GM12878 (cell line): Measurements from ENCODE around the gene SLC16A6. TPM values are rescaled to one million over a fixed set of nuclear protein-coding genes. Genes with fewer than 3 reads are reported as not detected.

Experiments used
- ATAC-seq: fragments of 200-7000 bp; cut with Tn5 transposase; 3 replicates; pipeline ENCODE4 v1.9.1; 2020; ENCODE audit warnings: mild to moderate bottlenecking, moderate library complexity
- BruUV-seq: library from RNA; stranded (reverse); fragments of 400-500 nt; replicated peaks from 2 replicates; lab custom pipeline; 2021; lab: Mats Ljungman, UMichigan
- CTCF ChIA-PET: fragments of 300-600 bp; sonication (Branson Sonifier 250); formaldehyde crosslinking; extraction: SDS; loops from one replicate; lab custom pipeline; 2021; ENCODE audit warnings: inconsistent platforms; lab: Yijun Ruan, JAX
- POLR2A ChIA-PET: fragments of 350-600 bp; formaldehyde crosslinking; extraction: SDS; loops from one replicate; lab custom pipeline; 2021; ENCODE audit warnings: inconsistent platforms; lab: Charles Lee
- RAD21 ChIA-PET: fragments of 300-600 bp; sonication (Branson Sonifier 250); formaldehyde crosslinking; loops from one replicate; lab custom pipeline; 2023; ENCODE audit warnings: antibody characterized with exemption; ENCODE audit not compliant: unreplicated experiment; lab: Charles Lee
- SMC1A ChIA-PET: fragments of 300-600 bp; sonication (Branson Sonifier 250); formaldehyde crosslinking; loops from one replicate; lab custom pipeline; 2023; ENCODE audit not compliant: unreplicated experiment, uncharacterized antibody; lab: Charles Lee
- DNase-seq: peaks from one replicate; pipeline ENCODE4 v3.0.0-alpha.2; 2011; ENCODE audit warnings: low read depth, low spot score
- FAIRE-seq: peaks from 3 replicates; lab custom pipeline; 2011; peaks lifted over from hg19 to GRCh38; lab: Jason Lieb, UNC
- H2AFZ ChIP-seq: 2 replicates; pipeline ENCODE4 v1.6.0; 2011; ENCODE audit warnings: low read depth, low read length, control low read depth; ENCODE audit not compliant: control insufficient read depth
- H3K27ac ChIP-seq: 2 replicates; pipeline ENCODE4 v1.5.1; 2011; ENCODE audit warnings: control low read depth; ENCODE audit not compliant: control insufficient read depth, insufficient read depth
- H3K27me3 ChIP-seq, 2 experiments: replicated peaks in 1 of 2; 2 replicates each; pipeline versions ENCODE4 v1.6.0 to v1.6.1; 2011; ENCODE audit warnings: low read length in 1 of 2; ENCODE audit not compliant: control insufficient read depth in 2 of 2, insufficient read depth in 2 of 2
- H3K36me3 ChIP-seq, 2 experiments: 2 replicates each; pipeline ENCODE4 v1.5.1; 2011; ENCODE audit warnings: low read length in 1 of 2; ENCODE audit not compliant: control insufficient read depth in 2 of 2, insufficient read depth in 2 of 2
- H3K4me1 ChIP-seq: 2 replicates; pipeline ENCODE4 v1.6.1; 2011; ENCODE audit warnings: mild to moderate bottlenecking, low read length, moderate library complexity, mixed read lengths; ENCODE audit not compliant: control insufficient read depth, insufficient read depth
- H3K4me2 ChIP-seq: 2 replicates; pipeline ENCODE4 v1.6.0; 2011; ENCODE audit warnings: control low read depth; ENCODE audit not compliant: control insufficient read depth, insufficient read depth
- H3K4me3 ChIP-seq: fragments of 200-600 bp; sonication (generic); 2 replicates; pipeline ENCODE4 v1.5.1; 2016
- H3K79me2 ChIP-seq: 2 replicates; pipeline ENCODE4 v1.6.0; 2011; ENCODE audit warnings: low read length; ENCODE audit not compliant: control insufficient read depth, insufficient read depth
- H3K9ac ChIP-seq: 2 replicates; pipeline ENCODE4 v1.8.0; 2011; ENCODE audit warnings: low read length, control low read depth, mixed read lengths; ENCODE audit not compliant: control insufficient read depth, insufficient read depth
- H3K9me3 ChIP-seq: replicated peaks from 3 replicates; pipeline ENCODE4 v1.5.1; 2011; ENCODE audit warnings: mild to moderate bottlenecking, low read length; ENCODE audit not compliant: control insufficient read depth, insufficient read depth
- H4K20me1 ChIP-seq: 2 replicates; pipeline ENCODE4 v1.6.0; 2011; ENCODE audit not compliant: control insufficient read depth, insufficient read depth
- BHLHE40 ChIP-seq, 2 experiments: fragments of 450-650 bp in 1 of 2; IDR thresholded peaks; 2 replicates each; pipeline ENCODE4 v1.6.1; 2011 to 2017; ENCODE audit warnings: low read depth in 2 of 2, borderline replicate concordance in 1 of 2, improper control_type of control experiment in 1 of 2, low read length in 1 of 2, mild to moderate bottlenecking in 1 of 2
- CTCF ChIP-seq, 3 experiments: IDR thresholded peaks in 2 of 3; conservative IDR thresholded peaks in 1 of 3; 2 replicates each; pipeline ENCODE4 v1.5.1; 2011; ENCODE audit warnings: low read depth in 3 of 3, low read length in 3 of 3, mild to moderate bottlenecking in 3 of 3, control low read depth in 2 of 3, moderate library complexity in 2 of 3, inconsistent platforms in 1 of 3, mixed read lengths in 1 of 3; ENCODE audit not compliant: control insufficient read depth in 2 of 3, insufficient read depth in 1 of 3; ENCODE audit errors: extremely low read depth in 1 of 3
- DPF2 ChIP-seq: fragments of 450-650 bp; IDR thresholded peaks from 2 replicates; pipeline ENCODE4 v1.6.1; 2017; ENCODE audit warnings: mild to moderate bottlenecking
- EED ChIP-seq: sonication (generic); IDR thresholded peaks from 2 replicates; pipeline ENCODE4 v1.6.1; 2016; ENCODE audit warnings: antibody characterized with exemption, low read depth
- HDAC2 ChIP-seq: fragments of 200-600 bp; sonication (generic); IDR thresholded peaks from 2 replicates; pipeline ENCODE4 v1.6.1; 2017
- IRF4 ChIP-seq: IDR thresholded peaks from 2 replicates; pipeline ENCODE4 v1.6.1; 2011; ENCODE audit warnings: low read depth, low read length
- MEF2B ChIP-seq: fragments of 450-650 bp; IDR thresholded peaks from 2 replicates; pipeline ENCODE4 v1.6.1; 2018; ENCODE audit warnings: mild to moderate bottlenecking, moderate library complexity; ENCODE audit not compliant: partially characterized antibody, poor library complexity, severe bottlenecking
- MXI1 ChIP-seq: fragments of 150-350 bp; IDR thresholded peaks from 2 replicates; pipeline ENCODE4 v1.6.1; 2011; ENCODE audit warnings: low read depth, mild to moderate bottlenecking, inconsistent platforms, low read length, improper control_type of control experiment
- NR2C1 ChIP-seq: fragments of 450-650 bp; IDR thresholded peaks from 2 replicates; pipeline ENCODE4 v1.6.1; 2017; ENCODE audit warnings: antibody characterized with exemption, mild to moderate bottlenecking, moderate library complexity
- RB1 ChIP-seq: fragments of 450-650 bp; formaldehyde crosslinking; IDR thresholded peaks from 2 replicates; pipeline ENCODE4 v1.6.1; 2017; ENCODE audit warnings: mild to moderate bottlenecking, borderline replicate concordance
- RUNX3 ChIP-seq: IDR thresholded peaks from 2 replicates; pipeline ENCODE4 v1.6.1; 2012; ENCODE audit warnings: low read length, inconsistent platforms
- SIN3A ChIP-seq: IDR thresholded peaks from 2 replicates; pipeline ENCODE4 v1.6.1; 2012; ENCODE audit warnings: low read depth, low read length, improper control_type of control experiment
- SMAD5 ChIP-seq: IDR thresholded peaks from 2 replicates; pipeline ENCODE4 v1.6.1; 2016; ENCODE audit warnings: antibody characterized with exemption, low read depth
- TCF3 ChIP-seq: IDR thresholded peaks from 2 replicates; pipeline ENCODE4 v1.6.1; 2012; ENCODE audit warnings: low read depth, mild to moderate bottlenecking, low read length, borderline replicate concordance; ENCODE audit not compliant: insufficient read depth
- USF1 ChIP-seq: IDR thresholded peaks from 2 replicates; pipeline ENCODE4 v1.6.1; 2011; ENCODE audit warnings: borderline replicate concordance, low read depth, mild to moderate bottlenecking, moderate library complexity, mixed read lengths, low read length; ENCODE audit not compliant: insufficient read depth; ENCODE audit errors: extremely low read length
- YBX1 ChIP-seq: fragments of 450-650 bp; IDR thresholded peaks from 2 replicates; pipeline ENCODE4 v1.6.1; 2016; ENCODE audit warnings: antibody characterized with exemption
- WGBS: methylation state at CpG from one replicate; pipeline ENCODE4 v1.1.6; 2016; ENCODE audit warnings: low lambda C conversion rate; ENCODE audit not compliant: insufficient replicate concordance, insufficient coverage; ENCODE audit errors: missing lambda C conversion rate; 5-methylcytosine and 5-hydroxymethylcytosine counted together
- in situ Hi-C: fragments of 300-500 bp; cut with MboI; formaldehyde crosslinking; loops from 9 replicates; pipeline ENCODE4 v1.14.3; 2018; ENCODE audit warnings: mixed read lengths
- intact Hi-C: fragments of 100-400 bp; cut with micrococcal nuclease; formaldehyde crosslinking; loops from one replicate; pipeline ENCODE4 v1.14.2; 2022; ENCODE audit not compliant: unreplicated experiment
- polyA plus RNA-seq, 11 experiments: library from polyadenylated mRNA; depleted of rRNA in 4 of 11; unstranded in 6 of 11; stranded (reverse) in 5 of 11; fragments of >200 nt; fragmentation: Nextera tagmentation in 4 of 11; fragmentation: Illumina TruSeq in 1 of 11; extraction: Ambion mirVana in 4 of 11; extraction: Trizol in 1 of 11; gene quantifications; 1 replicate in 1 of 11; 2 replicates in 10 of 11; pipeline versions ENCODE4 v1.2.1 to v1.2.3, GENCODE V29; 2011 to 2016; ENCODE audit warnings: inconsistent platforms in 2 of 11, missing spikeins in 2 of 11, low read depth in 1 of 11
- total RNA-seq, 4 experiments: library from RNA; depleted of rRNA in 3 of 4; stranded (reverse); fragments of >200 nt in 3 of 4; fragmentation: Illumina TruSeq in 1 of 4; extraction: Trizol in 1 of 4; gene quantifications; 2 replicates each; pipeline versions ENCODE4 v1.2.1 to v1.2.3, GENCODE V29; 2013 to 2021
- TF ChIP-seq, protein P1 (sequence below): fragments of 450-650 bp; IDR thresholded peaks from 2 replicates; pipeline ENCODE4 v1.6.1; 2016; ENCODE audit warnings: mild to moderate bottlenecking

The SLC16A6 gene
- total and polyA plus RNA-seq, 10 of the 15 experiments (the other 5 are each of a cell fraction or from before 2014, with no cell fraction given) = 2.4 to 8.8 (median 6.0) TPM

GRCh38 chr17:68291836-68292688 is 1.1 kb upstream of the SLC16A6 start (continued):
- TF ChIP-seq MXI1 = no peak
- no peak for TF ChIP-seq SMAD5
- TF ChIP-seq RUNX3 = peak; percentile 46; the same call in 1 of the 2 replicates
- peak; percentile 0 to 24 (median 11); a peak in 2 of 6 replicates for TF ChIP-seq CTCF (IDR thresholded peaks at IDR 0.05 in 2 of 3, conservative IDR thresholded peaks at IDR 0.05 in 1 of 3; ENCODE audit: control insufficient read depth in 2 of 3, extremely low read depth in 1 of 3, insufficient read depth in 1 of 3, low read depth in 3 of 3, low read length in 3 of 3)
- peak; percentile 76 for TF ChIP-seq MEF2B
- TF ChIP-seq IRF4 = 0 out of 2 replicates have a peak, but pooled peaks have one; percentile 13
- no peak for TF ChIP-seq NR2C1
- TF ChIP-seq, all 136 proteins: peak for 45

GRCh38 chr17:68290268-68290954 is 516 bp downstream of the SLC16A6 start:
- in situ Hi-C loops (no loop called here), intact Hi-C loops (loop anchor here (2.0 to 5.0 kb wide), 3 partner anchors 26 to 57 kb away; partner anchors contain the start of gene AMZ2)
- TSS peak; percentile 81 for BruUV-seq
- Histone ChIP-seq H3K27ac (peak overlapping the region; percentile 95), H3K27me3 (no peaks in the 10 kb centered on the region), H3K4me1 (peaks cover 16% of the 10 kb centered on the region), H2AFZ (peak overlapping the region; percentile 57), H3K79me2 (peaks cover 40% of the 10 kb centered on the region), H3K4me2 (peak overlapping the region; percentile 92), H3K9ac (peak overlapping the region; percentile 98), H3K4me3 (peak overlapping the region; percentile 69), H3K36me3 (no peaks in the 10 kb centered on the region), H4K20me1 (no peaks in the 10 kb centered on the region), H3K9me3 (no peaks in the 10 kb centered on the region)
- CTCF ChIA-PET = interaction anchor here (0.8 to 4.9 kb wide), 4 partner anchors 27 to 168 kb away, joined by 4 to 27 read pairs (median 7); no protein-coding TSS in a partner anchor
- RAD21 ChIA-PET = interaction anchor here (0.7 to 6.9 kb wide), 6 partner anchors 42 to 170 kb away, joined by 3 to 54 read pairs (median 4); partner anchors contain the start of genes AMZ2 and WIPI1
- under 1% methylated on average over 46 of the region's 50 CpGs for WGBS
- no peak for FAIRE-seq
- DNase-seq = no peak
- SMC1A ChIA-PET = interaction anchor here (0.9 to 2.3 kb wide), 6 partner anchors 28 to 210 kb away, joined by 3 to 9 read pairs (median 4); no protein-coding TSS in a partner anchor
- POLR2A ChIA-PET = interaction anchor here (0.5 to 4.7 kb wide), 7 partner anchors 27 to 171 kb away, joined by 3 to 28 read pairs (median 4); partner anchors contain the start of genes AMZ2 and WIPI1
- peak; percentile 14 for ATAC-seq
- peak; percentile 69; the same call in 1 of the 2 replicates for TF ChIP-seq RB1
- 0 out of 2 replicates have a peak, but pooled peaks have one; percentile 29 for TF ChIP-seq TCF3
- TF ChIP-seq EED = peak; percentile 66; the same call in 1 of the 2 replicates
- TF ChIP-seq, protein P1, sequence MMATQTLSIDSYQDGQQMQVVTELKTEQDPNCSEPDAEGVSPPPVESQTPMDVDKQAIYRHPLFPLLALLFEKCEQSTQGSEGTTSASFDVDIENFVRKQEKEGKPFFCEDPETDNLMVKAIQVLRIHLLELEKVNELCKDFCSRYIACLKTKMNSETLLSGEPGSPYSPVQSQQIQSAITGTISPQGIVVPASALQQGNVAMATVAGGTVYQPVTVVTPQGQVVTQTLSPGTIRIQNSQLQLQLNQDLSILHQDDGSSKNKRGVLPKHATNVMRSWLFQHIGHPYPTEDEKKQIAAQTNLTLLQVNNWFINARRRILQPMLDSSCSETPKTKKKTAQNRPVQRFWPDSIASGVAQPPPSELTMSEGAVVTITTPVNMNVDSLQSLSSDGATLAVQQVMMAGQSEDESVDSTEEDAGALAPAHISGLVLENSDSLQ = peak; percentile 48; the same call in 1 of the 2 replicates
- no peak for TF ChIP-seq BHLHE40 (IDR thresholded peaks at IDR 0.05; ENCODE audit: borderline replicate concordance in 1 of 2, low read depth in 2 of 2, low read length in 1 of 2)
- TF ChIP-seq HDAC2 = no peak
- no peak for TF ChIP-seq YBX1
- peak; percentile 38; the same call in 1 of the 2 replicates for TF ChIP-seq DPF2
- TF ChIP-seq USF1 = no peak
- TF ChIP-seq SIN3A = peak; percentile 49; the same call in 1 of the 2 replicates
